ENCODE data around the gene KASH5. TPM values are rescaled to one million over a fixed set of nuclear protein-coding genes. Genes with fewer than 3 reads are reported as not detected.

KASH5 gene
- total RNA-seq (0.09 TPM), polyA plus RNA-seq (0.09 TPM)
- long read RNA-seq, donor 1 = 0 reads
- long read RNA-seq, donor 2 = 0 reads
- long read RNA-seq, donor 3 = 0 reads
- long read RNA-seq, donor 4 = 0 reads
- long read RNA-seq, donor 5 = 0 reads
- long read RNA-seq, donor 6 = 0 reads
- long read RNA-seq, donor 7 = 0 reads
- long read RNA-seq, donor 8 = 0 reads
- long read RNA-seq, donor 9 = 0 reads
- long read RNA-seq, donor 10 = 0 reads

GRCh38 chr19:49387936-49388372, at the start of gene KASH5:
KASH5 (plus strand) TSS chr19:49388249; CDS start chr19:49390884, 2,635 bp downstream.
- 54% methylated on average over 40 of the region's 40 CpGs for WGBS
- H3K36me3 ChIP-seq (ENCODE audit: control insufficient read depth in 2 of 2, insufficient read depth in 2 of 2, low read length in 1 of 2) = no peaks in the 10 kb centered on the region
- H3K4me3 ChIP-seq (ENCODE audit: low read length in 2 of 2) = peak within 1 kb of the TSS in 1 of 2 donors; percentile 15
- peaks cover 0 to 10% of the 10 kb centered on the region in 2 donors for H3K27me3 ChIP-seq (ENCODE audit: control insufficient read depth in 2 of 2, insufficient read depth in 1 of 2, low read length in 1 of 2)
- H3K9me3 ChIP-seq (ENCODE audit: control insufficient read depth in 2 of 2, insufficient read depth in 1 of 2, low read length in 1 of 2) = peaks cover 0 to 17% of the 10 kb centered on the region in 2 donors
- peak in 4 of 9 donors; percentile 41 to 65 (median 48) for DNase-seq (ENCODE audit: low read depth in 6 of 9, low spot score in 9 of 9)
- no peak within 1 kb of the TSS for H3K27ac ChIP-seq (ENCODE audit: low read depth in 1 of 2, low read length in 1 of 2)
- peaks cover 0 to 5% of the 10 kb centered on the region in 2 donors for H3K4me1 ChIP-seq (ENCODE audit: control insufficient read depth in 2 of 2, insufficient read depth in 2 of 2, low read length in 2 of 2)

- Histone ChIP-seq H3K9me3 (ENCODE audit: control insufficient read depth in 2 of 2, insufficient read depth in 1 of 2, low read length in 1 of 2) (no peaks in the 10 kb centered on the region), H3K27me3 (ENCODE audit: control insufficient read depth in 2 of 2, insufficient read depth in 1 of 2, low read length in 1 of 2) (no peaks in the 10 kb centered on the region), H3K36me3 (ENCODE audit: control insufficient read depth in 2 of 2, insufficient read depth in 2 of 2, low read length in 1 of 2) (peaks cover 22 to 34% of the 10 kb centered on the region in 2 donors), H3K4me1 (ENCODE audit: control insufficient read depth in 2 of 2, insufficient read depth in 2 of 2, low read length in 2 of 2) (peaks cover 16 to 32% of the 10 kb centered on the region in 2 donors), H3K27ac (ENCODE audit: low read depth in 1 of 2, low read length in 1 of 2) (no peak overlapping the region), H3K4me3 (ENCODE audit: low read length in 2 of 2) (no peak overlapping the region)
- DNase-seq (ENCODE audit: low read depth in 6 of 9, low spot score in 9 of 9) = no peak
- WGBS = 93% methylated on average over 30 of the region's 30 CpGs
Observed at GRCh38 chr19:49338691-49339300, 49.3 kb upstream of the KASH5 start.

- H3K4me1 ChIP-seq (ENCODE audit: control insufficient read depth in 2 of 2, insufficient read depth in 2 of 2, low read length in 2 of 2) = peaks cover 11 to 25% of the 10 kb centered on the region in 2 donors
- peaks cover 22 to 34% of the 10 kb centered on the region in 2 donors for H3K36me3 ChIP-seq (ENCODE audit: control insufficient read depth in 2 of 2, insufficient read depth in 2 of 2, low read length in 1 of 2)
- H3K4me3 ChIP-seq (ENCODE audit: low read length in 2 of 2) = no peak overlapping the region
- 92% methylated on average over 47 of the region's 47 CpGs for WGBS
- no peak for DNase-seq (ENCODE audit: low read depth in 6 of 9, low spot score in 9 of 9)
- H3K27ac ChIP-seq (ENCODE audit: low read depth in 1 of 2, low read length in 1 of 2) = peak overlapping the region in 1 of 2 donors; percentile 36
- H3K9me3 ChIP-seq (ENCODE audit: control insufficient read depth in 2 of 2, insufficient read depth in 1 of 2, low read length in 1 of 2) = no peaks in the 10 kb centered on the region
- no peaks in the 10 kb centered on the region for H3K27me3 ChIP-seq (ENCODE audit: control insufficient read depth in 2 of 2, insufficient read depth in 1 of 2, low read length in 1 of 2)
Observed at GRCh38 chr19:49339301-49340068, 48.6 kb upstream of the KASH5 start.

- H3K36me3 ChIP-seq (ENCODE audit: control insufficient read depth in 2 of 2, insufficient read depth in 2 of 2, low read length in 1 of 2) = peaks cover 22 to 34% of the 10 kb centered on the region in 2 donors
- WGBS = 73% methylated on average over 36 of the region's 36 CpGs
- H3K27me3 ChIP-seq (ENCODE audit: control insufficient read depth in 2 of 2, insufficient read depth in 1 of 2, low read length in 1 of 2) = no peaks in the 10 kb centered on the region
- peaks cover 6 to 17% of the 10 kb centered on the region in 2 donors for H3K4me1 ChIP-seq (ENCODE audit: control insufficient read depth in 2 of 2, insufficient read depth in 2 of 2, low read length in 2 of 2)
- no peak overlapping the region for H3K4me3 ChIP-seq (ENCODE audit: low read length in 2 of 2)
- peak overlapping the region in 1 of 2 donors; percentile 26 for H3K27ac ChIP-seq (ENCODE audit: low read depth in 1 of 2, low read length in 1 of 2)
- no peaks in the 10 kb centered on the region for H3K9me3 ChIP-seq (ENCODE audit: control insufficient read depth in 2 of 2, insufficient read depth in 1 of 2, low read length in 1 of 2)
- no peak for DNase-seq (ENCODE audit: low read depth in 6 of 9, low spot score in 9 of 9)
Observed at GRCh38 chr19:49340069-49340864, 47.8 kb upstream of the KASH5 start.

- peaks cover 22 to 34% of the 10 kb centered on the region in 2 donors for H3K36me3 ChIP-seq (ENCODE audit: control insufficient read depth in 2 of 2, insufficient read depth in 2 of 2, low read length in 1 of 2)
- no peaks in the 10 kb centered on the region for H3K27me3 ChIP-seq (ENCODE audit: control insufficient read depth in 2 of 2, insufficient read depth in 1 of 2, low read length in 1 of 2)
- no peak overlapping the region for H3K27ac ChIP-seq (ENCODE audit: low read depth in 1 of 2, low read length in 1 of 2)
- H3K4me1 ChIP-seq (ENCODE audit: control insufficient read depth in 2 of 2, insufficient read depth in 2 of 2, low read length in 2 of 2) = peaks cover 6 to 13% of the 10 kb centered on the region in 2 donors
- no peak overlapping the region for H3K4me3 ChIP-seq (ENCODE audit: low read length in 2 of 2)
- H3K9me3 ChIP-seq (ENCODE audit: control insufficient read depth in 2 of 2, insufficient read depth in 1 of 2, low read length in 1 of 2) = no peaks in the 10 kb centered on the region
- DNase-seq (ENCODE audit: low read depth in 6 of 9, low spot score in 9 of 9) = no peak
- 97% methylated on average over 11 of the region's 11 CpGs for WGBS
Observed at GRCh38 chr19:49340865-49341718, 47.0 kb upstream of the KASH5 start.

GRCh38 chr19:49342291-49342721, 45.7 kb upstream of the KASH5 start:
- Histone ChIP-seq H3K36me3 (ENCODE audit: control insufficient read depth in 2 of 2, insufficient read depth in 2 of 2, low read length in 1 of 2) (peaks cover 22 to 29% of the 10 kb centered on the region in 2 donors), H3K27ac (ENCODE audit: low read depth in 1 of 2, low read length in 1 of 2) (no peak overlapping the region), H3K27me3 (ENCODE audit: control insufficient read depth in 2 of 2, insufficient read depth in 1 of 2, low read length in 1 of 2) (no peaks in the 10 kb centered on the region), H3K9me3 (ENCODE audit: control insufficient read depth in 2 of 2, insufficient read depth in 1 of 2, low read length in 1 of 2) (no peaks in the 10 kb centered on the region), H3K4me1 (ENCODE audit: control insufficient read depth in 2 of 2, insufficient read depth in 2 of 2, low read length in 2 of 2) (peaks cover 0 to 5% of the 10 kb centered on the region in 2 donors), H3K4me3 (ENCODE audit: low read length in 2 of 2) (no peak overlapping the region)
- 93% methylated on average over 11 of the region's 11 CpGs for WGBS
- no peak for DNase-seq (ENCODE audit: low read depth in 6 of 9, low spot score in 9 of 9)

GRCh38 chr19:49343123-49343522, 44.9 kb upstream of the KASH5 start:
- no peak overlapping the region for H3K27ac ChIP-seq (ENCODE audit: low read depth in 1 of 2, low read length in 1 of 2)
- H3K9me3 ChIP-seq (ENCODE audit: control insufficient read depth in 2 of 2, insufficient read depth in 1 of 2, low read length in 1 of 2) = no peaks in the 10 kb centered on the region
- H3K4me3 ChIP-seq (ENCODE audit: low read length in 2 of 2) = no peak overlapping the region
- DNase-seq (ENCODE audit: low read depth in 6 of 9, low spot score in 9 of 9) = no peak
- H3K4me1 ChIP-seq (ENCODE audit: control insufficient read depth in 2 of 2, insufficient read depth in 2 of 2, low read length in 2 of 2) = peaks cover 0 to 5% of the 10 kb centered on the region in 2 donors
- H3K36me3 ChIP-seq (ENCODE audit: control insufficient read depth in 2 of 2, insufficient read depth in 2 of 2, low read length in 1 of 2) = peaks cover 15 to 22% of the 10 kb centered on the region in 2 donors
- WGBS = 98% methylated on average over 7 of the region's 7 CpGs
- no peaks in the 10 kb centered on the region for H3K27me3 ChIP-seq (ENCODE audit: control insufficient read depth in 2 of 2, insufficient read depth in 1 of 2, low read length in 1 of 2)
